HepG2 (cell line): ENCODE results near the gene CTDSP1. TPM values are rescaled to one million over a fixed set of nuclear protein-coding genes. Genes with fewer than 3 reads are reported as not detected.

Source experiments
- ARID5B ChIP-seq: IDR thresholded peaks from 2 replicates; pipeline ENCODE4 v1.4.0; 2020; ENCODE audit warnings: mild to moderate bottlenecking, missing genetic modification reagents
- CEBPG ChIP-seq: IDR thresholded peaks from 2 replicates; pipeline ENCODE4 v1.6.1; 2016
- EP300 ChIP-seq, 3 experiments: sonication (generic) in 1 of 3; formaldehyde crosslinking in 1 of 3; IDR thresholded peaks; 2 replicates each; pipeline versions ENCODE4 v1.5.1 to v1.6.1; 2011 to 2020; ENCODE audit warnings: low read depth in 2 of 3, low read length in 2 of 3, borderline replicate concordance in 1 of 3, improper control_type of control experiment in 1 of 3, mild to moderate bottlenecking in 1 of 3, missing genetic modification reagents in 1 of 3, moderate library complexity in 1 of 3
- ETV5 ChIP-seq: IDR thresholded peaks from 2 replicates; pipeline ENCODE4 v1.6.1; 2018; ENCODE audit warnings: missing biosample characterization, missing genetic modification reagents, inconsistent platforms, borderline replicate concordance
- HNRNPL ChIP-seq: fragments of 200-400 bp; formaldehyde crosslinking; IDR thresholded peaks from 2 replicates; pipeline ENCODE4 v1.6.1; 2017; ENCODE audit warnings: mild to moderate bottlenecking, low read depth, low read length
- MTF2 ChIP-seq: sonication (generic); formaldehyde crosslinking; IDR thresholded peaks from 2 replicates; pipeline ENCODE4 v1.5.0; 2020; ENCODE audit warnings: missing genetic modification reagents, borderline replicate concordance
- RFXAP ChIP-seq: sonication (generic); formaldehyde crosslinking; IDR thresholded peaks from 2 replicates; pipeline ENCODE4 v1.4.0; 2020; ENCODE audit warnings: missing genetic modification reagents, borderline replicate concordance
- STAT5B ChIP-seq: sonication (generic); formaldehyde crosslinking; IDR thresholded peaks from 2 replicates; pipeline ENCODE4 v1.4.0; 2020; ENCODE audit warnings: missing genetic modification reagents
- XBP1 ChIP-seq: sonication (generic); formaldehyde crosslinking; IDR thresholded peaks from 2 replicates; pipeline ENCODE4 v1.5.0; 2020; ENCODE audit warnings: missing genetic modification reagents
- ZBTB3 ChIP-seq: sonication (generic); formaldehyde crosslinking; IDR thresholded peaks from 2 replicates; pipeline ENCODE4 v1.4.0; 2020; ENCODE audit warnings: low read depth, mild to moderate bottlenecking, moderate library complexity, missing genetic modification reagents, borderline replicate concordance
- ZNF180 ChIP-seq: sonication (generic); formaldehyde crosslinking; IDR thresholded peaks from 2 replicates; pipeline ENCODE4 v1.4.0; 2020; ENCODE audit warnings: low read depth, missing genetic modification reagents, borderline replicate concordance
- ZNF335 ChIP-seq: sonication (generic); formaldehyde crosslinking; IDR thresholded peaks from 2 replicates; pipeline ENCODE4 v1.4.0; 2020; ENCODE audit warnings: missing genetic modification reagents
- ZNF431 ChIP-seq: sonication (generic); formaldehyde crosslinking; IDR thresholded peaks from 2 replicates; pipeline ENCODE4 v1.9.0; 2022; ENCODE audit warnings: missing genetic modification reagents, low read depth, mild to moderate bottlenecking, borderline replicate concordance
- ZNF557 ChIP-seq: sonication (generic); formaldehyde crosslinking; IDR thresholded peaks from 2 replicates; pipeline ENCODE4 v1.4.0; 2020; ENCODE audit warnings: missing genetic modification reagents
- ZNF589 ChIP-seq: sonication (generic); formaldehyde crosslinking; conservative IDR thresholded peaks from 2 replicates; pipeline ENCODE4 v1.8.0; 2022; ENCODE audit warnings: mild to moderate bottlenecking, moderate library complexity, missing genetic modification reagents
- ZNF75D ChIP-seq: sonication (generic); formaldehyde crosslinking; IDR thresholded peaks from 2 replicates; pipeline ENCODE4 v1.8.1; 2023; ENCODE audit warnings: missing genetic modification reagents, mild to moderate bottlenecking, borderline replicate concordance
- polyA plus RNA-seq, 8 experiments: library from polyadenylated mRNA; depleted of rRNA in 3 of 8; stranded (reverse) in 7 of 8; unstranded in 1 of 8; fragments of >200 nt; fragmentation: Illumina TruSeq in 4 of 8; extraction: Trizol in 4 of 8; gene quantifications; 2 replicates each; pipeline versions ENCODE4 v1.2.1 to v1.2.3, GENCODE V29; 2011 to 2016; ENCODE audit warnings: low read depth in 4 of 8, missing spikeins in 1 of 8, mixed read lengths in 1 of 8; ENCODE audit not compliant: insufficient read depth in 1 of 8
- total RNA-seq, 5 experiments: library from RNA; depleted of rRNA; stranded (reverse); fragments of >200 nt; fragmentation: Illumina TruSeq; extraction: Trizol; gene quantifications; 2 replicates each; pipeline ENCODE4 v1.2.3, GENCODE V29; 2016; ENCODE audit warnings: low read depth in 1 of 5
- TF ChIP-seq, protein P1 (sequence below): sonication (generic); formaldehyde crosslinking; IDR thresholded peaks from 2 replicates; pipeline ENCODE4 v1.8.1; 2022; ENCODE audit warnings: mild to moderate bottlenecking, missing genetic modification reagents
- TF ChIP-seq, protein P2 (sequence below): IDR thresholded peaks from 2 replicates; pipeline ENCODE4 v1.6.1; 2016; ENCODE audit warnings: low read depth
- TF ChIP-seq, protein P3 (sequence below): sonication (generic); IDR thresholded peaks from 2 replicates; pipeline ENCODE4 v1.6.1; 2016; ENCODE audit warnings: low read depth, borderline replicate concordance

CTDSP1 gene
- total and polyA plus RNA-seq, 2 of the 13 experiments (the other 11 are each of a cell fraction or from before 2014, with no cell fraction given): 91.0 to 268 TPM

DNA sequence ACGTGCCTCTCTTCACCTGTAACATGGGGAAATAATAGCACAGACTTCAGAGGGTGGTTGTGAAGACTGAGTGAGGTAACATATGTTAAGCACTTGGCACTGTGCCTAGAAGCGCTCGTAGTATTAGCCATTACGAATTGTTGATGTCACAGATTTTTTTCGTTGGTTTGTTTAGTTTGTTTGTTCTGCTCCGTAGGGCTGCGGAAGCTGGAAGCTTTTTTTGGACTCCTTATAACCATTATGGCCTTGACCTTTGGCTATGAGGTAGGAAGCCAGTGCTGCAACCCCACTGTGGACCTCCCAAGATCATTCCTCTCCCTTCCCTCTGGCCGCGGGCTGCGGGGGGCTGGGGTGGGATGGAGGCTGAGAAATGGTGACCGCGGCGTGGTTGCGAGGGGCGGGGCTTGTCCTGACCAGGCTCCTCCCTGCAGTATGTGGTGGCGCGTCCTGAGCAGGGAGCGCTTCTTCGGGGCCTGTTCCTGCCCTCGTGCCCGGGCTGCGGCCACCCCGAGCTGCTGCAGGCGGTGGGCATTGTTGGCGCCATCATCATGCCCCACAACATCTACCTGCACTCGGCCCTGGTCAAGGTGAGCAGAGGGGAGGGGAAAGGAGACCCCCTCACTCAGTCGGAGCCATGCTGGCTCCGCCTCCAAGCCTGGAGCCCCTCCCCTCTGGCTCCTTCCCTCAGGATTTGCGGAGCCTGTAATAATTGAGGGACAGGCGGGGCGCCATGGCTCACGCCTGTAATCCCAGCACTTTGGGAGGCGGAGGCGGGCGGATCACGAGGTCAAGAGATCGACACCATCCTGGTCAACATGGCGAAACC, 12.1 kb upstream of the CTDSP1 start (continued):
- TF ChIP-seq ETV5 (CRISPR knock-in tag) (peak; percentile 80; the same call in 1 of the 2 replicates), ZNF180 (CRISPR knock-in tag) (no peak), STAT5B (CRISPR knock-in tag) (no peak), ZNF335 (no peak), ZNF557 (no peak), CEBPG (peak; percentile 37), ZNF431 (CRISPR knock-in tag) (no peak), ARID5B (CRISPR knock-in tag) (peak; percentile 77), ZNF589 (CRISPR knock-in tag) (peak; percentile 25; the same call in 1 of the 2 replicates), ZBTB3 (CRISPR knock-in tag) (0 out of 2 replicates have a peak, but pooled peaks have one; percentile 42), MTF2 (no peak), XBP1 (no peak), HNRNPL (0 out of 2 replicates have a peak, but pooled peaks have one; percentile 19), EP300 (IDR thresholded peaks at IDR 0.05; ENCODE audit: low read depth in 2 of 2, low read length in 2 of 2) (peak in 1 of 2 experiments; percentile 70; a peak in 2 of 4 replicates), EP300 (CRISPR knock-in tag; IDR thresholded peaks at IDR 0.05; ENCODE audit: borderline replicate concordance) (no peak; the same call in 1 of the 2 replicates), ZNF75D (CRISPR knock-in tag) (no peak), RFXAP (no peak)
- TF ChIP-seq, protein P1, sequence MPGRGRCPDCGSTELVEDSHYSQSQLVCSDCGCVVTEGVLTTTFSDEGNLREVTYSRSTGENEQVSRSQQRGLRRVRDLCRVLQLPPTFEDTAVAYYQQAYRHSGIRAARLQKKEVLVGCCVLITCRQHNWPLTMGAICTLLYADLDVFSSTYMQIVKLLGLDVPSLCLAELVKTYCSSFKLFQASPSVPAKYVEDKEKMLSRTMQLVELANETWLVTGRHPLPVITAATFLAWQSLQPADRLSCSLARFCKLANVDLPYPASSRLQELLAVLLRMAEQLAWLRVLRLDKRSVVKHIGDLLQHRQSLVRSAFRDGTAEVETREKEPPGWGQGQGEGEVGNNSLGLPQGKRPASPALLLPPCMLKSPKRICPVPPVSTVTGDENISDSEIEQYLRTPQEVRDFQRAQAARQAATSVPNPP (CRISPR knock-in tag): no peak
- TF ChIP-seq, protein P2, sequence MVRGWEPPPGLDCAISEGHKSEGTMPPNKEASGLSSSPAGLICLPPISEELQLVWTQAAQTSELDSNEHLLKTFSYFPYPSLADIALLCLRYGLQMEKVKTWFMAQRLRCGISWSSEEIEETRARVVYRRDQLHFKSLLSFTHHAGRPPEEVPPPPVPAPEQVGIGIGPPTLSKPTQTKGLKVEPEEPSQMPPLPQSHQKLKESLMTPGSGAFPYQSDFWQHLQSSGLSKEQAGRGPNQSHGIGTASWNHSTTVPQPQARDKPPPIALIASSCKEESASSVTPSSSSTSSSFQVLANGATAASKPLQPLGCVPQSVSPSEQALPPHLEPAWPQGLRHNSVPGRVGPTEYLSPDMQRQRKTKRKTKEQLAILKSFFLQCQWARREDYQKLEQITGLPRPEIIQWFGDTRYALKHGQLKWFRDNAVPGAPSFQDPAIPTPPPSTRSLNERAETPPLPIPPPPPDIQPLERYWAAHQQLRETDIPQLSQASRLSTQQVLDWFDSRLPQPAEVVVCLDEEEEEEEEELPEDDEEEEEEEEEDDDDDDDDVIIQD: peak; percentile 100; the same call in 1 of the 2 replicates
- TF ChIP-seq, protein P3, sequence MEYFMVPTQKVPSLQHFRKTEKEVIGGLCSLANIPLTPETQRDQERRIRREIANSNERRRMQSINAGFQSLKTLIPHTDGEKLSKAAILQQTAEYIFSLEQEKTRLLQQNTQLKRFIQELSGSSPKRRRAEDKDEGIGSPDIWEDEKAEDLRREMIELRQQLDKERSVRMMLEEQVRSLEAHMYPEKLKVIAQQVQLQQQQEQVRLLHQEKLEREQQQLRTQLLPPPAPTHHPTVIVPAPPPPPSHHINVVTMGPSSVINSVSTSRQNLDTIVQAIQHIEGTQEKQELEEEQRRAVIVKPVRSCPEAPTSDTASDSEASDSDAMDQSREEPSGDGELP: peak; percentile 62; the same call in 1 of the 2 replicates
